Activated T-cell treated with anti-CD3 and anti-CD28 coated beads for 48 hours (primary cell): ENCODE results near the gene FAF1.

Source experiments
- DNase-seq: peaks from one replicate; pipeline ENCODE4 v3.0.0-alpha.2; 2020; ENCODE audit warnings: low read depth

FAF1 gene

DNA sequence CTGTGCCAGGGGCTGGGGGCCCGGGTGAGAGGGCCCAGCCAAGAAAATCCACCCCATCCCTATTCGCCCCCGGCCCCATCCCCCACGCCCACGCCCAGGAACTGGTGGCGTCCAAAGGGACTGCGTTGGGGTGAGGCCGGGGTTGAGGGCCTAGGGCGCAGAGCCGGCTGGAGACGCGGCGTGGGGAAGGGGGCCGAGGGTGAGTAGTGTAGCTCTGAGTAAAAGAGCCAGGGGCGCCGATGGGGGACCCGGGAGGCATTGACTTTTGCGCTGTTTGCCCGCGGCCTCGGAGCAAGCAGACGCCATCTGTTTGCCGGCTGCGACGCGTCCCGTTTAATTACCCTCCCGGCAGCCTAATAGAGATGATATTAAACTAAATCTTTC, 533.4 kb downstream of the FAF1 start:
- no peak for DNase-seq

DNA sequence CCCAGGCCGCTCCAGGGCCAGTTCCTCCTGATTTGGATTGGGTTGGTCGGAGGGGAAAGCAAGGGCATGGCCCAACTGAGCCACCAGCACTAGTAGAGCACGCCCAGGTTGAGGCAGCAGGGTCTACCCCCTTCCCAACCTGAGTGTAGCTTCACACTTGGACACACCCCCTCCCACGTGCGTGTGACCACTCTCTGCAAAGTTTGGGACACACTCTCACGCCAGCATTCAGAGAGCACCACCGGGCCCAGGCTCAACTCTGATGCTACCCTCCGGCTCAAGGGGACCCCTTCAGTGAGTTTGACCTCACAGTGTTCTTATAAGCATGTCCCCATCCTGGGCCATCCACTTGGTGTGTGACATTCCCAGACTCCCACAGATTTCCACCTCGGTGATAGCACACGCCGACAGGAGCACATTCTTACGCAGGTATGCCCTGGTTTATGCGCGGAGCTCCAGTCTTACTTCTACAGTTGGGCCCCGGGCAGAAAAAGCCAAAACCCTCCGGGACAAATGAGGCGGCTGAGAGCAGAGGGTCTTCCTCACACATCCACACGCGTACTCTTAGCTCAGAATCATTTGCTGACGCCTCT, 533.9 kb downstream of the FAF1 start:
- DNase-seq = no peak

DNA sequence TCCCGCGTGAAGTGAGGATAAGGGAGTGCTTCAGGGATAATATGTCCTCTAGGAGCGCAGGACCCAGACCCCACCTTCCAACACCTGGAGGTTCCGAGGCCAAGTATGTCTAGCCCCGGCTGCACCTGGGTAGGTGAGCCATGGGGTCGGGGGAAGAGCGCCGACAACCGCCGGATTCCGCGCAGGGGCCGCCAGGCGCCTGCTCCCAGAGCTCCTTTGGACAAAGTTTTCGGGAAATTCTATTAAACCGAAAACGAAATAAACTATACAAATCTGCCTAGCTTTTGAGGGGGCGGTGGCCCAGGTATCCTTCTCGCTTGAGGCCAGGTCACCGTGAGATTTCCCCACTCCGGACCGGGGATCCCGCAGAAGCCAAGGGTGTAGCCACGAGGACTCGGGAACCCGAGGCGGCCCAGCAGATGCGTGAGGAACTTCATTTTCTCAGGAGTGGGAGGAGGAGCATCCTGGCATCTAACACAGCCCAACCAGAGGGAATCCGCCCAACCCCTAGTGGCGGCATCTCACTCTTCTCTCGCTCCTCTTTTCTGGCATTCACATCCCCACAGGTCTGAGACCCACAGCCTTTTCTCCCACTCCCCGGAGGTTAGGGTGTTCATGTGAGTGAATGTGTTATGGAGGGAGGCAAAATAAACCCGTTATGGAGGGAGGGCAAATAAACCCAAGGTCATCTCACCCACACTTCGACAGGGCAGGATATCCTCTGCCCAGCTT, 534.5 kb downstream of the FAF1 start:
- no peak for DNase-seq

DNA sequence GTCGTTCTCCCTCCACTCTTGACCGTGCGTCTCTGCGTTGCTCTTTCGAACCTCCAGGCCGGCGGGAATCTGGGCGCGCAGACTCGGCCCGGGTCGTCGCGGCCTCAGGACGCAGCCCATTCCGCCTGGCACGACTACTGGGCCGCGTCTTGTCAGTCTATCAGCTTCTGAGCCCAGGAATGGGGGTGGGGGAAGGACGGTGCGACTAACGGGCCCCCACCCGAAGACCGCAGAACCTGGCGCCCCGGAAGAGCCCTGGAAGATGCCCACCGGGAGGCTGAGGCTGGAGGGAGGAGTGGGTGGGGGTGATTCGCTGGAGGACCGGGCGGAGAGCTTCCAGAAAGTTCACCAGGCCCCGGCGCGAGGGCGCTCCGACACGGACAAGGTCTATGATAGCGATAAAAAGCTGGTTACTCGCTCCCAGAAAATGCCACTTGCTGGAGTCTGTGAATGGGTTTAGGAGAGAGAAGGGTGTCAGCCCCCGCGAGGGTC, 535.1 kb downstream of the FAF1 start:
- no peak for DNase-seq

DNA sequence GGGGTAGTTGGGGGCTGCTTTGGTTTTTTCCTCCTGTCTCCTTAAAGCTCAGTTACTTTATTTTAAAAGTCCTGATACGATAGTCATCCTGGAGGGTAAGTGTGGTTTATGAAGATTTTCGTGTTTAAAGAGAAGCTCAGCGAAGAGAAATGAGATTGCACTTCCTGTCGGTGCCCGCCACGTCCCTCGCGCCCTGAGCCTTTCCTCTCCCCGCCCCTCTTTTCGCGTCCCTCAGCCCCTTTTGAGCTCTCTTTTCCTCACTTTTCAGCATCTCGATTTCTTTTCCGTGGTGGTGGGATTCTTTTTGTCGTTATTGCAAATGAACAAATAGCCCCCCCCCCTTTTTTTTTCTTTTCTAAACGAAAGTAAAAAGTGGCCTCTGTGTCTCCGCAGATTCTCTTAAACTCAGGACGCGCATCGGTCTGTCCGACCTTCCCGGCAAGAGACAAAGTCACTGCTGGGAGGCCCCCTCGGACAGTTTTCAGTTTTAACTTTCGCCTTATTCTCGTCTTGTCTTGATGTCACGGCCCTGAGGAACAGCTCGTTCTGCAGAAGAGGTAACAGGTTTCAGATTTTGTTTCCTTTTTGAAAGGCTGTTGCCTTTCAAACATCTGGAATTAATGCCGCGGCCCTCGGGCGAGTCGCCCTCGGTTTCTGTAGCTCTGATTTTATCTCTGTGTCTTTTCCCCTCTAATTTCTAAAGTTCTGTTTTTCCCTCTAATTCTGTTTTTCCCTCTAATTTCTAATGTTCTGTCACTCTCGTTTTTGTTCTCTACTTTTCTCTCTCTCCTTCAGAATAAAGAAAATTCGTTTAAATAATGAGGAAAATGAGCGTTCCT, 535.8 kb downstream of the FAF1 start:
- DNase-seq = no peak

DNA sequence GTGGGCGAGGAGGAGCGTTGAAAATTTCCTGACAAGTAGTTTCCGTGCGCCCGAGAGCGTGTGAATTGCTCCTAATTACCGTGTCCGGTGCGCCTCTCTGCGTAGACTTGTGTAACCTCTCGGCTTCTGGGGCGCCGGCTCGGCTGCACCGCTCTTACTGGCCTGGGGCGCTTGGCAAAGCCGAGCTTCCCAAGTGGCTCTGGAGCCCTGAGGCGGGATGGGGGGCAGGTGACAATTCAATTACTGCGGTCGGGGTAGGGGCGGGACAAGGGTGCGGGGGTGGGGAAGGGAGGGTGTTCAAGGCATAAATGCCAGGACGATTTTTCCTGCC, 536.4 kb downstream of the FAF1 start:
- peak; percentile 30 for DNase-seq

DNA sequence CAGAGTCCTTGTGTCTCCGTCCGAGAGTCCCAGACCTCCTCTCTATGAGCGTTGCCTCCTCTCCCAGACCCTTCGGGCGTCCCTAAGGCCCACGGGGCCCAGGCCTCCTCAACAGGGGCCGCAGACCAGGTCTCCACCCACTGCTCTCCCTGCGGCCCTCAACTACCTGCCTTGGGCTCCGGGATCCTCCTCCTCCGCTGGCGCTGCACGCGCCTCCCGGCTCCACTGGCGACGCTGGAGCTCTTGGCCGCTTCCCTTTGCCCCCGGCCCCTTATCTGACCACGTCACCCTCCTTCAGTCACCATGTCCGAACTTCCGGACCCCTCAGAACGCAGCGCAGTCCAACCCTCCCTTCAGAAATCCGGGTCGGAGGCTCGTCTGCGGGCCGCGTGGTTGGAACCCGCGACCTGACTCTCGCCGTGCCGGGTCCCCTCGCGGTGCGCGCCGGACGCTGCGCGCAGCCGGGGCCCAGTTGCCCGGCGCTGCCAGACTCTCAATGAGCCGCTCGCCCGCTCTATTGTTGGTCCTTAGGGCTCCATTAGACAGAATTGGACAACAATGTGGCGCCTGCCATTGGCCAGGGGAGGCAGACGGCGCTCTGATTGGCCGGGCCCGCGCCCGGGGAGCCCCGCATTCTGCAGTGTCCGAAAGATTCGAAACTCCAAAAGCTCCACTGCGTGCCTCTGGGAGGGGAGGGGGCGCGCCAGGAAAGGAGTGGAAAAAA, 537.0 kb downstream of the FAF1 start, which contains the start of gene DMRTA2:
Gene DMRTA2 (minus strand): TSS at position 498 of the 724 bp plus-strand sequence. CDS start 1,907 bp downstream, outside the sequence.
- no peak for DNase-seq

DNA sequence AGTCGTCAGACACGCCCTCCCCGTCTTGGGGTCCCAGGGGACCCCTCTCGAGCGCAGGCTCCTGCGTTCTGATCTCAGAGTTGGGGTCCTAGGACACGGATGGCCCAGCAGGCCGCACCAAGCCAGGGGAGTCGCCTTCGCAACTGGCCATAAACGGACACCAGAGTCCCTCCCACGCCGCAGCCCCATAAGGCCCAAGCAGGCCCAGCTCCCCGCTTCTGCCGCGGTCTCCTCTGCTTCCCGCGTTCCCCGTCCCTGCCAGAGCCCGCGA, 537.5 kb downstream of the FAF1 start:
- DNase-seq = no peak

DNA sequence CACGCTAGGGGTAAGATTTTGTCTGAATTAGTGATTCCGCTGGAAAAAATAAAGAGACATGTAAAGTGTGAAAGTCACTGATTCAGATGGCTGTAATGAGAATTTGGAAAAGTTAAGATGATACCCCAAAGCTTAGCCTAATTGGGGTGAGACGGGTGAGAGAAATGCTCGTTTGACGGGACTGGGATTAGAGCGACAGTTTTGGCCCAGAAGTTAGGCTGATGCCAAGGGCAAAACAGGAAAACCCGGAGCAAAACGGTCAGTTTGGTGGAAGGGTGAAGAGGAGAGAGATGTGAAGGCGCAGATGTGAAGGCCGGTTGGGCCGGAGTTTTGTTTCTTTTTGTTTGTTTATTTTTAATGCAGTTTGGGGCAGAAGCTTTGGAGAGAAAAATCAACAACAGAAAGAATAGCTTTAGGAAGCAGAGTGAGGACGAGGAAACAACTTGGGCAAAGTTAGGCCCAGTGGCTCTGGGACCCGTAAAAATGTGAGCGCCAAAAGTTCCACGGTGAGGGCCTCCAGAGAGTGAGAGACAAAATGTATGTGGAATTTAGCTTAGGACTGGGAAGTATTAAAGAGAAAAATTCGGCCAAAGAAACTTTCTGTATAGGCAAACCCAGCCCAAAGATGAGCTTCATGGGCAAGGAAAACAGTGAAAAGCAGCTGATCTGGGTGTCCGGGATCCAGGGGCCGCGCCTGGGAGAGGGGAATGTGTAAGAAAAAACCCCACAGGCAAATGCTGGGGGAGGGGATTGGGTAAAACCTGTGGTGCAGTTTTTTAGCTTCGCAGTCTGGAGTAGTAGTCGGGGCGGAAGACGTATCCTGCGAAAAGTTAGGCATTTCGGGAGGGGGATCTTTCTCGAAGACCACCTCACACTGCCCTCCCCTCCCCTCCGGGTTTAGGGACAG, 538.0 kb downstream of the FAF1 start:
- no peak for DNase-seq

DNA sequence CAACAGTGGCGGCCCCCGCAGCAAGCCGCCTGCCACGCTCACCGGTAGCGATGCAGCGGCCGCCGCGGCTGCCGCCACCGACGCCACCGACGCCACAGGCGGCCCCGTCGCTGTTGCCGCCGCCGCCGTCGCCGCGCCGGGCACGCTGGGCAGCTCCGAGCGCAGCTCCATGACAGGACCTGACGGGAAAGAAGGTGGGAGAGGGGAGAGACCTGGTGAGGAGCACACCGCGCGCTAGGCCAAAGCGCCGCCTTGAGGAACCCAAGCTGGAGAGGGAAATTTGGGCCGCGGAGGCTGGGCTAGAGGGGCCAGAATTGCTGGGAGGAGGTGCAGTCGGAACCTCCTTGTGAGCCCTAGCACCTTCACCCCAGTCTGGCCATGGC, 538.7 kb downstream of the FAF1 start:
- DNase-seq = no peak

DNA sequence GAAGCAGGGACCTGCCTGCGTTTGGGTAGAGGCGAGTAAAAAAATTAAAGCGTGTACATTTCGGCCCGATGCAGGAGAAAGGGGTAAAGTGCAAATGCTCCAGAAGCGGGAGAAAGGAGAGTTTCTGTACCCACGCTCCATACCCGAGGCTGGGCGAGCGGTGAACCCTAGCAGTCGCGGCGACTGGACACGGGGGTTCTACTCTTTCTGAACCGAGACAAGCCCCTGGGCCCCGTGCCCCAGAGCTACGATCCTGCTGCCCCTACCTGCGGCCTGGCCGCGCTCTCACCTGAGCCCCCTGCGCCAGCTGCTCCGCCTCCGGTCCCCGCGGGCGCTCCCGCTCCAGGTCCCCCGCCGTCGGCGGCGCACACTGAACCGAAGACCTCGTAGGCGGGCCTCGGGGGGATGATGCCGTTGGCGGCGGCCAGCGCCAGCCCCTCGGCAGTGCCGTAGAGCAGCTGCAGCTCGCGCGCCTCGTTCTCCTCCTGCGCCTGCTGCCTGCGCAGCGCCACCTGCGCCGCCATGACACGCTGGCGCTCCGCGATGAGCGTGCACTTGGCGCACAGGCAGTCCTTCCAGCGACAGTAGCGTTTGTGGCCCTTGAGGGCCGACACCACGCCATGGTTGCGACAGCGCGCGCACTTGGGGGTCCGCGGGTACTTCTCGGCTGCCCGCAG, 539.2 kb downstream of the FAF1 start:
- DNase-seq = peak; percentile 25

DNA sequence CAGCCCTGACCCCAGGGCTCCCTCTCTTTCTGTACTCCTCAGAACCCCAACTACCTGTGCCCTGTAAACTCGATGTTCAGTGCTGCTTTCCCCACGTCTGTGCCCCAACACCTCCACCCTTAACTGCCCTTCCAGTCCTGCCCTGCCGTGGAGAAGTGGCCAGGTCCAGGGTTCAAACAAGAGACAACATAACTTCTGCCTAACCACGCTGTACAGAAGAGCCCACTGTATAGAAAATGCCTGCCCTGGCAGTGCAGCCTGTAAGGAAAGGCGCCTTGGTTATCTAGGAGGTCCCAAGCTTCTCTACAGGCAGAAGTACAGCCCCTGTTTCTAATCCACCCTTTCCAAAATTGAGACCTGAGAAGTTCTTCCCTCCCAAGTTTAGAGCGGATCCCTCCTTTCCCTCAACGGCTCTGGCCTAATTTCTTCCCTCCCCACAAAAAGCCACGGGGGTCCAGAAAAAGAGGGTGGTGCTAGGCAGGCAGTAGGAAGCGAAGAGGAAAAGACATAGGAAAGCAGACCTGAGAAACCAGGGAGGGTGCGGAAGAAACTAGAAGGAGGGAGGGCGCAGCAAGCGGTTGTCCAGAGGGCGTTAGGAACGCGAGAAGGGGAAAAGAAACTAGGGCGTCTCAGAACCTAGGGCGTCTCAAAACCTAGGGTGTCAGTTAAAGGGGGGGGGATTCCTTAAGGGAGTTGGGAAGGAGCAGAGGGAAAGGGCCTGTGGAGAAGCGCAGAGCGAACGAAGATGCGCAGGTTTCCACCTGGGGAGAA, 540.0 kb downstream of the FAF1 start:
- DNase-seq = no peak

DNA sequence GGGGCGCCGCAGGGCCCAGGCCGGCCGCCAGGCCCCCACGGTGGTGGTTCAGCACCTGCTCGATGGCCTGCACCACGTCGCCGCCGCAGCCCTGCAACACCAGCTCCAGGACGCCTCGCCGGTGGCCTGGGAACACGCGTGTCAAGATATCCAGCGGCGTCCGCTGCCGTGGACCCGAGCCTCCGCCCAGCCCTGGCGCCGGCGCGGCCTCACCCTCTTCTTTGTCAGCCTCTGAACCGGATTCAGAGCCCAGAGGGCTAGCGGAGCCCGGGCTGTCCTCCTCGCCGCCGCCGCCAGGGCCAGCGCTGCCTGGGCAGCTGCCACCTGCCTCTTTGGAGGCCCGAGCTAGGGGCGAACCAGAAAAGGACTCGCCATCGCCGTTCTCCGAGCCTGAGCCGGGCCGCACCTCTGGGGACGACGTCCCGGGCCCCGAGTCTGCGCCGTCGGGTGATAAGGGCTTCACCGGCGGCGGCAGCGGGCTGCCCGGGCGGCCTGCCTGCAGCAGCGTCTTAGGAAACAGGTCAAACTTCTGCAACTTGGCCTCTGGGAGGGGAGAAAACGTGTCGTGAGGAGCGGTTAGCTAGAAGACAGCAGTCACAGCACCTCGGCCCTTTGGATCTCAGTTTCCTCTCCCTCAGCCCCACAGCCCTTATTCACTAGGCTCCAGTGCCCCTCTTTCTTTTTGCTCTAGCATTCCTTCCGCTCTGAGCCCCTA, 540.7 kb downstream of the FAF1 start:
- no peak for DNase-seq

DNA sequence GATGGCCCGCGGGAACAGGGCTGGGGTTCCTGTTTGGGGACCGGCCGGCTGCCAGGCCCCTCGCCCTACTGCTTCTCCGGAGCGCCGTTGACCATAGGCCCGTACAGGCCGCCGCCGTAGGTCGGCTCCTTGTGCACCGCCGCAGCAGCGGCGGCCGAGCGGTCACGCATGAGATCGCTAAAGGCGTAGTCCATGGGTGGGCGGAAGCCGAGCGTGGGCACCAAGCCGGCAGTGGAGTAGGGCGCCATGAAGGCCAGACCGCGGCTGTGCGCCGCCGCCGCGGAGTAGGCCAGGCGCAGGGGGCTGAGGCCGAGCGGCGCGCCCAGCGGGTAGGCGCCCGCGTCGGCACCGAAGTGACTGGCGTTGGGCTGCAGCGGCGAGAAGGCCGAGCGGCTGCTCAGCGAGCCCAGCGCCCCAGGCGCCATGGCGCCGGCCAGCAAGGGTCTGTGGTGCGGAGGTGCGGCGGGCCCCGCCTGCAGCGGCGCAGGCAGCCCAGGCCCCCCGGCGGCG, 541.4 kb downstream of the FAF1 start:
- DNase-seq = no peak

DNA sequence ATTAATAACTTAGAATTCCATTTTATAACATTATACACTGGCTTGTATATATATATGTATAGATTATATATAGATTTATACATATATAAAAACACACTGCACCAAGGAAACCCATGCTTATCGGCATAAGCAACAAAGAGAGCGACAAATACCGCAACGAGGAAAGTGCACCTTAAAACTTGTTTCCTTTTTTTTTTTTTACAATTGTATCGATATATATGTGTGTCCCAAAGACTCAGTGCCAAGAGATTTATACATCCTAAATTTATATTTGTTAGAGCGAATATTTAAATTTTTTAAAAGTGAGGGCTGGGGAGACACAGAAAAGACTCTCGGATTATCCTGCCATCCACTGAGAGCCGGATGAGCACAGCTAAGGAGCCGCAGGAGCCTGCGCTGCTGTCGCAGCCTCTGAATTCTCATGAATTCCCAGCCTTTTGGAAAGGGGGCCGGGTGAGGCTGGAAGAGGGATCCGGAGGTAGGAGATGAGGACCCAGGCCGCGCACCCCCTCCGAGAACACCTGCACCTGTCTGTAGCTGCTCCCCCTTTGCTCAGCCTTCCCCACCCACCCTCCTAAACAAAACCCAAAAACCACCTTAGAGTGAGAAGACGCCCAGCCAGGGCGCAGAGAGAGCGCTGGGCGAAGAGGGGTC, 542.0 kb downstream of the FAF1 start:
- no peak for DNase-seq

DNA sequence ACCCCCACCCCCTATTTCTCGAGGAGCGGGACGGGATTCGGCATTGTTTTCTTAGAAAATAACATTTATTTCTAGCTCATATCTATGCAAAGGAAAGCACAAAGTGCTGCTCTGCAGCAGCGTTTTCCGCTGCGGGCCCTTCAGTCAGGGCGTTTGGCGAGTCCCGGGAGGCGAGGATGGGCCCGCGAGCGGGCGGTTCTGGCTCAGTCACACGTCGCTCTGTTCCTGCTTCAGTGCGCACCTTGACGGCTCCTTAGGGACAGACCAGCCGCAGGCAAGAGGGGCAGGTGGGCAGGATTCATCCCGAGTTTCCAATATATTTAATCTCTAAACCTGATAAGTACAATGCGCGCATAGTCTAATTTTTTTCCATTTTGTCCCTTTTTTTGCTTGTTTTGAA, 542.6 kb downstream of the FAF1 start:
- DNase-seq = no peak

DNA sequence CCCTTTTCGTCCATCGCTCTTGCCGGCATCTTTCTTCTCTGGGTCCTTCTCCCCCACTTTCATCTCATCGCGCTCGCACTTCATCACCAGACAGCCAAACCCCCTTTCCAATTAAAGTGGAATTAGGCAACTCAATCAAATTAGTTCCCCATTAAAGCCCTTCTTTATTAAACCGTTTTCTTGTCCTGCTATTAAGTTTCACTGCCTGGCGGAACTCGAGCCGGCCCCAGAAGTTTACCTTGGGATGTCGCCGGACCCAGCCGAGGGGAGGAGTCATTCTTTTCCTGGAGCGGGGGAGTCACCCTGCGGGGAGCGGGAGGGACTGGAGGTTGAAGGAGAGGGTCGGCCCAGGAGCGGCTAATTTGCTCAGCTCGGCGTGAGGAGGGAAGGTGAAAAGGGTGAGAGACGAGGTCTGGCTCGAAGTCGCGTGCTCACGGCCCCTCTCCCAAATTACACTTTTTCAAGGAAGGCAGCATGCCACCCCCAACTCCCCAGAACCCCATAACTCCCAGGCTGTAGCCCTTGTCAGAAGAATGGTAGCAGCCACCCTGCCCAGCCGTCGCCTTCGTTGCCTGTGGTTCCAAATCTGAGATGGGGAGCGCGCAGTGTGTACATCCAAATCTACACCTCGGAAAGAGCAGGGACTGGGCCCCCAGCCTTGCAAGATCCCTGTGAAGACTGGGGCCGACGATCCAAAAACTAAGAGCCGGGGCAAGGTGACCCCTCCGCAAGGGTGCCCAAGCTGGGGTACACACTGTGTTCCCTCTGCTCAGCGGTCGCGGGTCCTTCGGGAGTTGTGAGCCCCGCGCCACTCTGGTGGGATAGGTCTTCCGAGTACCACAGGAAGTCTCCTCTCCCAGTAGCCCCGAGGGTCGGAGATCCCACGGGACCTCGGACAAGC, 543.3 kb downstream of the FAF1 start:
- DNase-seq = no peak

DNA sequence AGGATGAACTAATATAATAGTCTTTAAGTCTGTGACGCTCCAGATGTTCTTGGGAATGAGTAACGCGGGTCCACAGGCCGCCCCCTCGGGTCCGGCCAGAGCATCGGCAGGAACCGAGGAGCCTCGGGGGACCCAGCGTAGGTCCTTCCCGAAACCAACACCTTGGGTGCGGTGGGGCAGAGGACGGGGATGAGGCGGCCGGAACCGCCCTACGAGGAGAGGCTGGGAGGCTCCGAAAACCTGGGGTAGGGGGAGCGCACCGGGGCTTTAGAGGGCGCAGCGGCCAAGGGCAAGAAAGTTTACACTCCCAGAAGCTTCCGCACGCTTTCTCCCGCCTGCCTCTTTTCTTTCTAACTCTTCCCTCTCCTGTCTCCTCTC, 543.9 kb downstream of the FAF1 start:
- no peak for DNase-seq
